GM10248 (cell line): ENCODE results near the gene NLGN1.

Experiments used
- CTCF ChIA-PET: fragments of 300-600 bp; sonication (Branson Sonifier 250); formaldehyde crosslinking; extraction: SDS; loops from one replicate; lab custom pipeline; 2021; ENCODE audit warnings: antibody characterized with exemption; lab: Yijun Ruan, JAX
- POLR2A ChIA-PET: fragments of 350-650 bp; sonication (Branson Sonifier 250); formaldehyde crosslinking; extraction: SDS; loops from one replicate; lab custom pipeline; 2020; ENCODE audit warnings: antibody characterized with exemption; lab: Yijun Ruan, JAX
- DNase-seq: peaks from one replicate; pipeline ENCODE4 v3.0.0; 2012; ENCODE audit errors: extremely low spot score
- TF ChIP-seq, protein P1 (sequence below): IDR thresholded peaks from 2 replicates; pipeline ENCODE4 v1.5.1; 2012; ENCODE audit warnings: mild to moderate bottlenecking, low read depth; ENCODE audit errors: extremely low read depth, missing control alignments, control extremely low read depth

NLGN1 gene

GRCh38 chr3:173890091-173890490 lies 492.5 kb downstream of the NLGN1 start:
- ChIA-PET POLR2A (no interaction called here), CTCF (interaction anchor here (1.9 kb wide), 1 partner anchor 10 kb away, joined by 5 read pairs; no protein-coding TSS in a partner anchor)
- TF ChIP-seq, protein P1, sequence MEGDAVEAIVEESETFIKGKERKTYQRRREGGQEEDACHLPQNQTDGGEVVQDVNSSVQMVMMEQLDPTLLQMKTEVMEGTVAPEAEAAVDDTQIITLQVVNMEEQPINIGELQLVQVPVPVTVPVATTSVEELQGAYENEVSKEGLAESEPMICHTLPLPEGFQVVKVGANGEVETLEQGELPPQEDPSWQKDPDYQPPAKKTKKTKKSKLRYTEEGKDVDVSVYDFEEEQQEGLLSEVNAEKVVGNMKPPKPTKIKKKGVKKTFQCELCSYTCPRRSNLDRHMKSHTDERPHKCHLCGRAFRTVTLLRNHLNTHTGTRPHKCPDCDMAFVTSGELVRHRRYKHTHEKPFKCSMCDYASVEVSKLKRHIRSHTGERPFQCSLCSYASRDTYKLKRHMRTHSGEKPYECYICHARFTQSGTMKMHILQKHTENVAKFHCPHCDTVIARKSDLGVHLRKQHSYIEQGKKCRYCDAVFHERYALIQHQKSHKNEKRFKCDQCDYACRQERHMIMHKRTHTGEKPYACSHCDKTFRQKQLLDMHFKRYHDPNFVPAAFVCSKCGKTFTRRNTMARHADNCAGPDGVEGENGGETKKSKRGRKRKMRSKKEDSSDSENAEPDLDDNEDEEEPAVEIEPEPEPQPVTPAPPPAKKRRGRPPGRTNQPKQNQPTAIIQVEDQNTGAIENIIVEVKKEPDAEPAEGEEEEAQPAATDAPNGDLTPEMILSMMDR = no peak
- no peak for DNase-seq

DNA sequence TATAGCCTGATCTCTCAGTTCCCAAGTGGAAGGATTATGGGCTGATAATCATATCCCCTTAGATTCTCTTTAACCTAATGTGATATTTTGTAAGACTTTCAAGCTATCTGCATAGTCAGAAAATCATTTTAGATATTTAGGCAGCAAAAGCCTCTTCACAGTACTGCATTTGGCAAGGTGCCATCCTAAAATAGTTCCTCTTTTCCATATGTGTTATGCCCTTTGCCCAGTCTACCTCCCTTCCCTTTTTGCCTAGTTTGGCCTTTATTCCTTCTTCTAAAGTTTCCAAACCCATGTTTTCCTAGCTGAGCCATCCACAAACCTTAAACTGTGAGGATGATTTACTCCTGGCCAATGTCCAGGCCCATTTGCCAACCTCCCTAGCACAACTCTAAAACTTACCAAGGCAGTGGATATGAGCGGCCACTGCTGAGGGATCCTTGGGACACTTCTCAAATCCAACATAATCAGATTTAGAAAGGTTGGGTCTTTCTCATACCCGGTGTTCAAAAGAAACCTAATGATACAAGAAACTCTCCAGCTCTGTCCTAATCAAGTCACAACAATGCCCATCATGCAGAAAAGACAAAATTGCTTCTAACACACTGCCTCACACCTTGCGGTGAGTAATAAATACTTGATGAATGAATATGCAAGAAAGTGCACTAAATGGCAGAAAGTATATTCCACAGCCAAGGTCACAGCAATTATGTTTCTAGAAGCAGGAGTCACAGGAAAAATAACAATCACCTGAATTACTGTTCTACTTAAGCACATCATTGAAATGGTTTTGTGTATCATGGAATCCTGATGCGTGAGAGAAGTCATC lies 493.9 kb downstream of the NLGN1 start:
- ChIA-PET POLR2A (no interaction called here), CTCF (interaction anchor here (0.9 to 1.9 kb wide), 2 partner anchors 12 to 16 kb away, joined by 3 to 5 read pairs; no protein-coding TSS in a partner anchor)
- no peak for DNase-seq
- TF ChIP-seq, protein P1 = no peak

DNA sequence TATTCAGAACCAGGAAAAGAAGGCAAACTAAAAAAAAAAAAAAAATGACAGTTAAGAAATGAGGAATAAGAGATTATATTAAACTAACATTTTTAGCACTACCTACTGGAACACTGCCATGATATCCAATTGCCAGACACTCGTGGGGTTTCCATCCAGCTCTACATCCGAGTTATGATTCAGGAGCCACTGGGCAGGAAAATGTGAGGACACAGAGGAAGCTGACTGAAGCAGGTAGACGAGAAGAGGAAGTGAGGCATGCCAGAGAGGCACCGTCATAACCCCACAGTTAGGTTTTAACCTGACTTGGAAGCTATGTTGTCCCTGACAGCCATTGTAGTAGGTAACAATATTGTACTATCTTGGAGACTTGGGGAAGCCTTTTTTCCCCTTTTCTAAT lies 495.0 kb downstream of the NLGN1 start:
- no peak for DNase-seq
- POLR2A ChIA-PET = no interaction called here
- TF ChIP-seq, protein P1 = no peak
- CTCF ChIA-PET = interaction anchor here (1.7 kb wide), 1 partner anchor 17 kb away, joined by 4 read pairs; no protein-coding TSS in a partner anchor

GRCh38 chr3:173893066-173893465 lies 495.5 kb downstream of the NLGN1 start:
- CTCF ChIA-PET = interaction anchor here (1.7 kb wide), 1 partner anchor 17 kb away, joined by 4 read pairs; no protein-coding TSS in a partner anchor

DNA sequence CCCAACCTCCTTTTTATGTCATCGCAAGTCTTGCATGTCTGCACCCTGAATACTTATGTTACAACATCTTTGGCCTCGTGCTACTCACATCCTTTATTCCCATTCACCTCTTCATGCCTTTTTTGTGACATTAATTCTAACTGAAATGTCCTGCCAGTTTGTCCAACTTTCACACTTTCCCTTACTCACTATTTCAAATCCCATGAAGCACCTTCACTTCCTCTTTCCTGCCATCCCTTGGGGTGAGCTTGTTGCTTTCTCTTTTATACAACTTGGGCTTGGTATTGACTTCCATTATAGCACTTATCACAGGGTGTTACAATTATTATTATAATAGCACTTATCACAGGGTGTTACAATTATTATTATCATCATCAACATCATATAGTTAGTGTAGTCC lies 496.3 kb downstream of the NLGN1 start:
- no peak for DNase-seq
- POLR2A ChIA-PET = no interaction called here
- CTCF ChIA-PET = interaction anchor here (1.7 kb wide), 1 partner anchor 16 kb away, joined by 4 read pairs; no protein-coding TSS in a partner anchor
- TF ChIP-seq, protein P1 = no peak

More at GRCh38 chr3:173893066-173893465, 495.5 kb downstream of the NLGN1 start:
- no peak for DNase-seq
- TF ChIP-seq, protein P1 = no peak
- POLR2A ChIA-PET = no interaction called here

DNA sequence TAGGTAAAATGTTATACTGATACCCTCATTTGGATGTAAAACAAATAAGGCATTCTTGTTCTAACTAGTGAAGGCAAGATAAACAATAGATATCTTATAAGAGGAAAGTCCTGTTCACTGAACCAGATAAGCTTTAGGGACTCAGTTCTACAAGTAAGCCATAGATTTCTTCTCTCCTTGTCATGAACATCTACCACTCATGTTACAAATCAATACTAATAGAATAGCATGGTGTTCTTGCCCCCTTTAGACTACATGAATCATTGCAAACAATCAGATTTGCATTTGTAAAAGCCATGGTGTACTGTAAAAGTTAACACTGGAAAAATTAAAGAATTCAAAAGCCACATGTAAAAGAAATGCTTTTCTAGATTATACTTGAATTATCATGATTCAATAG lies 500.1 kb downstream of the NLGN1 start:
- ChIA-PET CTCF (interaction anchor here (1.2 to 1.4 kb wide), 3 partner anchors 9 to 34 kb away, joined by 3 read pairs; no protein-coding TSS in a partner anchor), POLR2A (no interaction called here)
- DNase-seq = no peak
- TF ChIP-seq, protein P1 = no peak
